ENCODE data around the gene KCNT2. TPM values are rescaled to one million over a fixed set of nuclear protein-coding genes. Genes with fewer than 3 reads are reported as not detected.

Gene KCNT2
- total RNA-seq, 1 experiment from 2014 or later: 9.1 TPM

- Mint-ChIP-seq H3K4me1 (peaks cover 9% of the 10 kb centered on the region in 2 experiments; a peak in 3 of 4 replicates), H3K4me3 (no peak overlapping the region), H3K9me3 (peaks cover 10 to 17% of the 10 kb centered on the region in 2 experiments; a peak in 3 of 5 replicates), H3K36me3 (ENCODE audit: insufficient read depth in 1 of 3, low read depth in 3 of 3) (peaks cover 6 to 16% (median 11%) of the 10 kb centered on the region in 3 experiments), H3K27ac (no peak overlapping the region), H3K27me3 (ENCODE audit: low read depth) (no peaks in the 10 kb centered on the region)
- H3K14ac ChIP-seq (ENCODE audit: insufficient read depth, low read length): peak overlapping the region; percentile 13; the same call in 1 of the 2 replicates
- no peaks in the 10 kb centered on the region for H4K20me1 ChIP-seq (ENCODE audit: control insufficient read depth, insufficient read depth, insufficient read length)
- H3K23ac ChIP-seq (ENCODE audit: insufficient read length, low read depth, low read length): no peak overlapping the region
- TF ChIP-seq CTCF (conservative IDR thresholded peaks at IDR 0.05): no peak
- no peaks in the 10 kb centered on the region for H3K9me3 ChIP-seq (ENCODE audit: control insufficient read depth, low read depth, low read length)
- H2BK20ac ChIP-seq (ENCODE audit: low read depth, low read length, poor library complexity, severe bottlenecking): no peak overlapping the region
- no peak overlapping the region for H2BK5ac ChIP-seq (ENCODE audit: insufficient read length, low read length)
- H3K18ac ChIP-seq (ENCODE audit: insufficient read length, low read depth, low read length): no peak overlapping the region
- DNase-seq: no peak
- H2AK5ac ChIP-seq (ENCODE audit: insufficient read length, low read length): no peak overlapping the region
- H2BK120ac ChIP-seq (ENCODE audit: low read depth, low read length, poor library complexity, severe bottlenecking): no peak overlapping the region
- H3K23me2 ChIP-seq (ENCODE audit: insufficient read length, low read depth, low read length, poor library complexity, severe bottlenecking): peaks cover 3% of the 10 kb centered on the region
- peaks cover 2% of the 10 kb centered on the region; the same call in 1 of the 2 replicates for H3K79me2 ChIP-seq (ENCODE audit: insufficient read depth, low read length)
- H3K56ac ChIP-seq (ENCODE audit: insufficient read length, low read depth, low read length): no peak overlapping the region
- H2AFZ ChIP-seq (ENCODE audit: low read length): no peak overlapping the region
- H3K27me3 ChIP-seq (ENCODE audit: insufficient read depth, low read length): no peaks in the 10 kb centered on the region
- H3K79me1 ChIP-seq (ENCODE audit: insufficient read depth, low read depth, low read length, poor library complexity, severe bottlenecking): peaks cover 8% of the 10 kb centered on the region
- no peak overlapping the region for H4K8ac ChIP-seq (replicated peaks; ENCODE audit: insufficient read length, low read depth, low read length)
- H3K4ac ChIP-seq (ENCODE audit: low read depth, low read length): no peak overlapping the region; the same call in 1 of the 2 replicates
- H3T11ph ChIP-seq (ENCODE audit: low read length): no peak overlapping the region
- H3K9ac ChIP-seq (ENCODE audit: extremely low read depth, insufficient read length, low read length): no peak overlapping the region
- H3K27ac ChIP-seq (ENCODE audit: insufficient read length, low read depth, low read length): no peak overlapping the region
- H2BK12ac ChIP-seq (ENCODE audit: insufficient read length, low read depth, low read length): no peak overlapping the region
- H4K91ac ChIP-seq (ENCODE audit: insufficient read length, low read depth, low read length): no peak overlapping the region
- no peak overlapping the region for H4K5ac ChIP-seq (ENCODE audit: insufficient read length, low read depth, low read length)
- H3K4me1 ChIP-seq (ENCODE audit: insufficient read depth, low read length): no peaks in the 10 kb centered on the region
- no peak overlapping the region for H2BK15ac ChIP-seq (ENCODE audit: low read depth, low read length)
- H3K4me2 ChIP-seq (ENCODE audit: insufficient read depth, insufficient read length, low read length): no peak overlapping the region
These were observed 91.0 kb downstream of the KCNT2 start for GRCh38 chr1:196517193-196517592.

Measured in H9 (cell line).